Kidney epithelial cell (primary cell): Measurements from ENCODE around the gene ECT2L. TPM values are rescaled to one million over a fixed set of nuclear protein-coding genes. Genes with fewer than 3 reads are reported as not detected.

ENCODE experiments used
- DNase-seq: peaks from one replicate; pipeline ENCODE4 v3.0.0-alpha.2; 2010; ENCODE audit warnings: low read depth
- H3K27me3 ChIP-seq: 2 replicates; pipeline ENCODE4 v1.6.0; 2011; ENCODE audit warnings: low read length; ENCODE audit not compliant: control insufficient read depth, insufficient read depth
- H3K36me3 ChIP-seq: 2 replicates; pipeline ENCODE4 v1.5.1; 2011; ENCODE audit warnings: low read length; ENCODE audit not compliant: control insufficient read depth, insufficient read depth
- H3K4me3 ChIP-seq: 2 replicates; pipeline ENCODE4 v1.5.1; 2011; ENCODE audit warnings: low read depth, mild to moderate bottlenecking, control low read depth, low read length
- total RNA-seq: library from RNA; depleted of rRNA; stranded (reverse); fragments of >200 nt; gene quantifications from 2 replicates; pipeline ENCODE4 v1.2.3, GENCODE V29; 2015
- TF ChIP-seq, protein P1 (sequence below): IDR thresholded peaks from 2 replicates; pipeline ENCODE4 v1.5.1; 2011; ENCODE audit warnings: mild to moderate bottlenecking, moderate library complexity, low read length, control low read depth, inconsistent platforms; ENCODE audit not compliant: insufficient read depth, poor library complexity, severe bottlenecking

Gene ECT2L
- total RNA-seq, 1 donor from 2014 or later: not detected

DNA sequence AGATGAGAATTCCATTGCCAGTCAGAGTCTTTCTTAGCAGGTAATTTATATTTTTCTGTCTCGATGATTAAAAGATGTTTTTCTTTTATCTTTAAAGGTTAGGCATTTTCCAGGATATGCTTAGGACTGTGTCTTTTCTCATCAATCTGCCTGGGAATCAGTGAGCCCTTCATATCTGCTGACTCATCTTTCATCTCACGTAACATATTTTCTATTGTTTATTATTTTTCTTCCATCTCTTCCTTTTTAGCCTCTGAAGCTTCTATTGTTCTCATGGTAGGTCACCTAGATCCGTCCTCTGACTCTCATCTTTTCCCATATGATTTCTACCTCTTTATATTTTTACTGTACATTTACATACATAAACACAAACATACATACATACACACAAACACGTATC, 13.6 kb upstream of the ECT2L start:
- Histone ChIP-seq H3K36me3 (no peaks in the 10 kb centered on the region), H3K4me3 (no peak overlapping the region)
- no peak for DNase-seq

DNA sequence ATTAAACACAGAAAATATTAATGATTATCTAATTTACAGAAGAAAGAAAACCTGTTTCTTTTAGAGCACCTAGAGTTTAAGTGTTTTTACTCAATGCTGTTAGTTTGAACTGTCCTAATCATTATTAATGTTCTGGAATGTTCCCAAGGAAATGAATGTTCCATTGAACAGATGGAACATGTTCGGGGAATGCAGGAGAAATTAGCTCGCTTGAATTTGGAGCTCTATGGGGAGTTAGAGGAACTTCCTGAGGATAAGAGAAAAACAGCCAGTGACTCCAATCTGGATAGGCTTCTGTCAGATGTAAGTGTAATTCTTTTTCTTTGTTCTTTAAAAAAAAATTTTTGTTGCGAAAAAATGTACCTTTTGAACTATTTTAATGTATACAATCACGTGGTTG, 10.8 kb upstream of the ECT2L start:
- DNase-seq: no peak
- TF ChIP-seq, protein P1, sequence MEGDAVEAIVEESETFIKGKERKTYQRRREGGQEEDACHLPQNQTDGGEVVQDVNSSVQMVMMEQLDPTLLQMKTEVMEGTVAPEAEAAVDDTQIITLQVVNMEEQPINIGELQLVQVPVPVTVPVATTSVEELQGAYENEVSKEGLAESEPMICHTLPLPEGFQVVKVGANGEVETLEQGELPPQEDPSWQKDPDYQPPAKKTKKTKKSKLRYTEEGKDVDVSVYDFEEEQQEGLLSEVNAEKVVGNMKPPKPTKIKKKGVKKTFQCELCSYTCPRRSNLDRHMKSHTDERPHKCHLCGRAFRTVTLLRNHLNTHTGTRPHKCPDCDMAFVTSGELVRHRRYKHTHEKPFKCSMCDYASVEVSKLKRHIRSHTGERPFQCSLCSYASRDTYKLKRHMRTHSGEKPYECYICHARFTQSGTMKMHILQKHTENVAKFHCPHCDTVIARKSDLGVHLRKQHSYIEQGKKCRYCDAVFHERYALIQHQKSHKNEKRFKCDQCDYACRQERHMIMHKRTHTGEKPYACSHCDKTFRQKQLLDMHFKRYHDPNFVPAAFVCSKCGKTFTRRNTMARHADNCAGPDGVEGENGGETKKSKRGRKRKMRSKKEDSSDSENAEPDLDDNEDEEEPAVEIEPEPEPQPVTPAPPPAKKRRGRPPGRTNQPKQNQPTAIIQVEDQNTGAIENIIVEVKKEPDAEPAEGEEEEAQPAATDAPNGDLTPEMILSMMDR: no peak
- Histone ChIP-seq H3K4me3 (no peak overlapping the region), H3K27me3 (no peaks in the 10 kb centered on the region), H3K36me3 (no peaks in the 10 kb centered on the region)

More for the DNA sequence above, 13.6 kb upstream of the ECT2L start:
- H3K27me3 ChIP-seq: no peaks in the 10 kb centered on the region
- TF ChIP-seq, protein P1: no peak

DNA sequence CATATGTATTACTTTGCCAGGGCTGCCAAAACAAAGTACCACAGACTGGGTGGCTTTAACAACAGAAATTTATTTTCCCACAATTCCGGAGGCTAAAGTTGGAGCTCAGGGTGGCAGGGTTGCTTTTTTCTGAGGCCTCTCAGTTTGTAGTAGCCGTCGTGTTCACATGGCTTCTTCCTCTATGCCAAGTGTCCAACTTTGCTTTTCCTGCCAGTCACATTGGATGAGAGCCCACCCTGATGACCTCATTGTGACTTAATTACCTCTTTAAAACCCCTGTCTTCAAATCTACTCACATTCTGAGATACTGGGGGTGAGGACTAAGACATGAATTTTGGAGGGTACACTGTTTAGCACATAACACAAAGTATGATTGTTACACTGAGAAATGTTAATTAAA, 9.9 kb upstream of the ECT2L start:
- Histone ChIP-seq H3K4me3 (no peak overlapping the region), H3K36me3 (no peaks in the 10 kb centered on the region), H3K27me3 (no peaks in the 10 kb centered on the region)
- TF ChIP-seq, protein P1: no peak
- no peak for DNase-seq

DNA sequence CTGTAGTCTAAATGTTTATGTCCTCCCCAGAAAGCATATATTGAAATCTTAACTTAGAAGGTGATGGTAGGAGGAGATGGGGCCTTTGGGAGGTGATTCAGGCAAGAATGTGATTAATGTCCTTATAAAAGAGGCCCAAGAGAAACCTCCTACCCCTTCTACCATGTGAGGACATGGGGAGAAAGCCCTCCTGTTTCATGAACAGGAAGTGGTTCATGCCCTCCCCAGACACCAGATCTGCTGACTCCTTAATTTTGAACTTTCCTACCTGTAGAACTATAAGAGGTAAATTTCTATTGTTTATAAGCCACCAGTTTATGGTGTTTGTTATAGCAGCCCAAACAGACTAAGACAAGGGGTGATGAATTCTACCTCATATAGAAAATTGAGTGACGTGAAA, 8.7 kb upstream of the ECT2L start:
- TF ChIP-seq, protein P1: no peak
- H3K4me3 ChIP-seq: no peak overlapping the region
- H3K27me3 ChIP-seq: no peaks in the 10 kb centered on the region
- H3K36me3 ChIP-seq: no peaks in the 10 kb centered on the region
- DNase-seq: no peak

DNA sequence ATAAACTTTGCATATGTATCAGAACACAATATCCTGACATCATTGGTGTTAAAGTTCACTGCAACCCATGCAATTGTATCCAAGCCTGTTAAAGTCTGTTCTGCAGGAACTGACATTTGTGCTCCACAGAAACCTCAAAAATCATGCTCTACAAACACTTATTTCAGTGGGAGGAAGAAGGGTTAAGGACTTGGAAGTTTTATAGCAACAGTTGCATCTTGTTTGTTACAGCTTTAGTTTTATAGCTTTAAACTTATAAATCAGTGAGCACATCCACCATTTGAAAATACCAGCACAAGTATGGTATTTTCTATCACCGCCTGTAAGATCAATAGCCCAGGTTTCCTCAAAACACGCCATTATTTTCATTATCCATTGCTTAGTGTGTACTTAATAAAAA, 884 bp downstream of the ECT2L start:
- no peak for DNase-seq
- Histone ChIP-seq H3K4me3 (no peak overlapping the region), H3K36me3 (no peaks in the 10 kb centered on the region), H3K27me3 (no peaks in the 10 kb centered on the region)
- TF ChIP-seq, protein P1: no peak

DNA sequence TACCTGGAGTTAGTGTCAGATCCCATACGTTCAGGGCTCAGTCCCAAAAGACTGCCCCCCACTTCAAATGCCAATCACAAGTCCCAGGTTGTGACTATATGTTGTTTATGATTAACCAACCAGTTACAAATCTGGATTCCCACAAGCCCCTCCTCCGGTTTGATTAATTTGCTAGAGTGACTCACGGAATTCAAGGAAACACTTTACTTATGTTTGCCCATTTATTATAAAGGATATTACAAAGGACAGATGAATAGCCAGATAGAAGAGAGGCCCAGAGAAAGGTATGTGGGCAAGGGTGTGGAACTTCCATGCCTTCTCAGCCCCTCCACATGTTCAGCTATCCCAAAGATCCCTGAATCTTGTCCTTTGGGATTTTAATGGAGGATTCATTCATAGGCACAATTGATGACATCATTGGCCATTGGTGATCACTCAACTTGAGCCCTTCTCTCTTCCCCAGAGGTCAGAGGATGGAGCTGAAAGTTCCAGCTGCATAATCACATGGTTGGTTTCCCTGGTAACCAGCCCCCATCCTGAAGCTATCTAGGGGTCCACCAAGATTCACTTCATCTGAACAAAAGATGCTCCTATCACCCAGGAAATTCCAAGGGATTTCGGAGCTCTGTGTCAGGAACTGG, 2.0 kb downstream of the ECT2L start:
- no peak for DNase-seq
- TF ChIP-seq, protein P1: no peak
- H3K36me3 ChIP-seq: no peaks in the 10 kb centered on the region
- no peak overlapping the region for H3K4me3 ChIP-seq
- H3K27me3 ChIP-seq: no peaks in the 10 kb centered on the region
